OCI-LY1 (cell line): ENCODE measurements around the gene VAV2.

ENCODE experiments used
- H2AFZ ChIP-seq: fragments of 200-600 bp; sonication (generic), shearing (Covaris generic); 2 replicates; pipeline ENCODE4 v1.6.0; 2014; ENCODE audit warnings: antibody characterized with exemption, mild to moderate bottlenecking, low read length
- H3F3A ChIP-seq: fragments of 200-600 bp; sonication (generic), shearing (Covaris generic); 2 replicates; pipeline ENCODE4 v1.6.0; 2014; ENCODE audit warnings: mild to moderate bottlenecking, antibody characterized with exemption, low read length, moderate library complexity; ENCODE audit not compliant: insufficient read depth
- H3K27ac ChIP-seq: fragments of 200-600 bp; sonication (generic); 2 replicates; pipeline ENCODE4 v1.5.1; 2014; ENCODE audit warnings: low read length, mixed run types, mild to moderate bottlenecking, low read depth; ENCODE audit not compliant: poor library complexity, severe bottlenecking
- H3K27me3 ChIP-seq: fragments of 200-600 bp; sonication (generic); 2 replicates; pipeline ENCODE4 v1.6.0; 2014; ENCODE audit warnings: antibody characterized with exemption, mild to moderate bottlenecking, low read length, moderate library complexity; ENCODE audit not compliant: insufficient read depth
- H3K36me3 ChIP-seq: fragments of 200-600 bp; sonication (generic); 2 replicates; pipeline ENCODE4 v1.6.1; 2014; ENCODE audit warnings: mild to moderate bottlenecking, antibody characterized with exemption, low read length, moderate library complexity, mixed read lengths; ENCODE audit not compliant: insufficient read depth
- H3K4me1 ChIP-seq: fragments of 200-600 bp; sonication (generic); 2 replicates; pipeline ENCODE4 v1.5.1; 2014; ENCODE audit warnings: mild to moderate bottlenecking, low read length, moderate library complexity; ENCODE audit not compliant: insufficient read depth, severe bottlenecking
- H3K4me2 ChIP-seq: fragments of 200-600 bp; sonication (generic), shearing (Covaris generic); 2 replicates; pipeline ENCODE4 v1.6.1; 2014; ENCODE audit warnings: low read length
- H3K4me3 ChIP-seq: fragments of 200-600 bp; sonication (generic); 2 replicates; pipeline ENCODE4 v1.5.1; 2014; ENCODE audit warnings: low read length, low read depth, mild to moderate bottlenecking, mixed read lengths; ENCODE audit not compliant: poor library complexity, severe bottlenecking
- H3K79me2 ChIP-seq: fragments of 200-600 bp; shearing (Covaris generic); 2 replicates; pipeline ENCODE4 v1.6.1; 2016; ENCODE audit warnings: mixed run types, low read length, mixed read lengths; ENCODE audit not compliant: insufficient read depth
- H3K9ac ChIP-seq: fragments of 200-600 bp; sonication (generic), shearing (Covaris generic); 2 replicates; pipeline ENCODE4 v1.6.1; 2014; ENCODE audit warnings: mild to moderate bottlenecking, low read length, mixed read lengths
- H3K9me2 ChIP-seq: fragments of 200-600 bp; sonication (generic), shearing (Covaris generic); 2 replicates; pipeline ENCODE4 v1.6.1; 2014; ENCODE audit warnings: low read depth, mild to moderate bottlenecking, low read length, mixed read lengths
- H3K9me3 ChIP-seq: fragments of 200-600 bp; shearing (Covaris generic); 2 replicates; pipeline ENCODE4 v1.6.1; 2014; ENCODE audit warnings: low read length, mixed read lengths
- H4K20me1 ChIP-seq: fragments of 200-600 bp; sonication (generic), shearing (Covaris generic); 2 replicates; pipeline ENCODE4 v1.6.0; 2016; ENCODE audit warnings: mild to moderate bottlenecking, low read length; ENCODE audit not compliant: insufficient read depth
- CTCF ChIP-seq: fragments of 200-600 bp; sonication (generic), shearing (Covaris generic); IDR thresholded peaks from 2 replicates; pipeline ENCODE4 v1.5.1; 2017; ENCODE audit warnings: mild to moderate bottlenecking, antibody characterized with exemption, low read length, moderate library complexity, mixed read lengths
- EZH2 ChIP-seq: fragments of 200-600 bp; sonication (generic), shearing (Covaris generic); IDR thresholded peaks from 2 replicates; pipeline ENCODE4 v1.8.0; 2017; ENCODE audit warnings: borderline replicate concordance, mixed run types, mild to moderate bottlenecking, antibody characterized with exemption, low read length, moderate library complexity, mixed read lengths

The VAV2 gene

GRCh38 chr9:133998915-133999595 lies 6.9 kb upstream of the VAV2 start:
- TF ChIP-seq EZH2 (no peak), CTCF (no peak)
- H3K4me3 ChIP-seq = no peak overlapping the region
- H3K27me3 ChIP-seq = no peaks in the 10 kb centered on the region
- H3K27ac ChIP-seq = no peak overlapping the region
- no peaks in the 10 kb centered on the region for H3F3A ChIP-seq
- H3K4me2 ChIP-seq = no peak overlapping the region
- H3K9me3 ChIP-seq = no peaks in the 10 kb centered on the region
- H3K79me2 ChIP-seq = no peaks in the 10 kb centered on the region
- H3K36me3 ChIP-seq = no peaks in the 10 kb centered on the region
- H3K9me2 ChIP-seq = no peaks in the 10 kb centered on the region
- no peak overlapping the region for H3K9ac ChIP-seq
- no peak overlapping the region for H2AFZ ChIP-seq
- no peaks in the 10 kb centered on the region for H3K4me1 ChIP-seq
- H4K20me1 ChIP-seq = no peaks in the 10 kb centered on the region

DNA sequence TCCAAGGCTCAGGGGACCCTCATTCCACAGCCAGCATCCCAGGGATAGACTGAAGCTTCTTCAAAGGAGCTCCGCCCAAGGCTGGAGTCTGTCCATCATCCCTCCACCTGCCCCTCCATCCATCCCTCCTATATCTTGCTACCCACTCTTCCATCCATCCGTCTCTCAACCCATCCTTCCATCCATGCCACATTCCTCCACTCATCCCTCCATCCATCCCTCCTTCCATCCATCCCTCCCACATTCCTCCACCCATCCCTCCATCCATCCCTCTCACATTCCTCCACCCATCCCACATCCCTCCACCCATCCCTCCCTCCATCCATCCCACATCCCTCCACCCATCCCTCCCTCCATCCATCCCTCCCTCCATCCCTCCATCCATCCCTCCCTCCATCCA lies 5.5 kb upstream of the VAV2 start:
- Histone ChIP-seq H3K4me3 (no peak overlapping the region), H3K79me2 (no peaks in the 10 kb centered on the region), H3K9me3 (no peaks in the 10 kb centered on the region), H3F3A (no peaks in the 10 kb centered on the region), H3K4me2 (no peak overlapping the region), H3K27ac (no peak overlapping the region), H3K36me3 (no peaks in the 10 kb centered on the region), H3K4me1 (peaks cover 6% of the 10 kb centered on the region), H3K9me2 (no peaks in the 10 kb centered on the region), H4K20me1 (no peaks in the 10 kb centered on the region), H2AFZ (no peak overlapping the region), H3K27me3 (no peaks in the 10 kb centered on the region), H3K9ac (no peak overlapping the region)
- TF ChIP-seq CTCF = no peak
- TF ChIP-seq EZH2 = no peak

- H3K9me3 ChIP-seq = no peaks in the 10 kb centered on the region
- no peak for TF ChIP-seq EZH2
- no peak for TF ChIP-seq CTCF
- H3K27me3 ChIP-seq = no peaks in the 10 kb centered on the region
- no peaks in the 10 kb centered on the region for H3F3A ChIP-seq
- no peak overlapping the region for H3K4me3 ChIP-seq
- H3K36me3 ChIP-seq = no peaks in the 10 kb centered on the region
- no peak overlapping the region for H3K9ac ChIP-seq
- no peak overlapping the region for H3K4me2 ChIP-seq
- H3K9me2 ChIP-seq = no peaks in the 10 kb centered on the region
- H2AFZ ChIP-seq = no peak overlapping the region
- no peak overlapping the region for H3K27ac ChIP-seq
- peaks cover 6% of the 10 kb centered on the region for H3K4me1 ChIP-seq
- H4K20me1 ChIP-seq = no peaks in the 10 kb centered on the region
- H3K79me2 ChIP-seq = no peaks in the 10 kb centered on the region
These were observed 4.7 kb upstream of the VAV2 start for GRCh38 chr9:133996531-133997520.
